Activated T-helper 9 cell treated with anti-CD3 and anti-CD28 coated beads, Interleukin-2, amount 50 U/mL, for 16 hours (primary cell): ENCODE measurements around the gene NFIA.

ENCODE experiments used
- DNase-seq: peaks from one replicate; pipeline ENCODE4 v3.0.0-alpha.2; 2020; ENCODE audit warnings: low read depth

The NFIA gene

DNA sequence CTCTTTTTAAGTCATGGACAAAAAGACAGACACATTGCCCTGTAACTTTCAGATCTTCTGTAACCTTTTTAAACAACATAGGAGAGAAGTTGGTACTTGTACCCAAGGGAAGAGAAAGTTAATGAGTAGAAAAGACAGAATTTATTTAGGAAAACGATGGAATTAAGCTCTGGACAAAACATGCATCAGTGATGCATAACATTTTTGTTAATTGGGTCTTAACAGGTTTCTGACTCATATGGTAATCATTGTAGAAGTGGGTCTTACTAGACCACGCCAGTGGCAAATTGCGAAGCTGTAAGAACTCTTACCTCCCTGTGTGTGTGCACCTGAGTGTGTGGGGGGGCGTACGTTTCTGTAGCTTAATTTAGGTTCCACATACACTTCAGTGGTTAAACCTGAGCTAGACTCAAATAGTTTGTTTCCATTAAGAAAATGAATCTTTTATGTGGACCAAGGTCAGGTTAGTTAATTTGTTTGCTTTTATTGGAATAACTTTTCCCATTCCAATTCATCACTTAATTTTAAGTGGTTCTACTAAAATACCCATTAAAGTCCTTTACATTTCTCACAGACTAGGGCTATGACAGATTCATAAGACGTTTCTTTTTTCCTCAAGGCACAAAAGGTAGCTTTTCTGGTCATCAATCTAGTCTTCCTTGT, 48.1 kb downstream of the NFIA start:
- no peak for DNase-seq

DNA sequence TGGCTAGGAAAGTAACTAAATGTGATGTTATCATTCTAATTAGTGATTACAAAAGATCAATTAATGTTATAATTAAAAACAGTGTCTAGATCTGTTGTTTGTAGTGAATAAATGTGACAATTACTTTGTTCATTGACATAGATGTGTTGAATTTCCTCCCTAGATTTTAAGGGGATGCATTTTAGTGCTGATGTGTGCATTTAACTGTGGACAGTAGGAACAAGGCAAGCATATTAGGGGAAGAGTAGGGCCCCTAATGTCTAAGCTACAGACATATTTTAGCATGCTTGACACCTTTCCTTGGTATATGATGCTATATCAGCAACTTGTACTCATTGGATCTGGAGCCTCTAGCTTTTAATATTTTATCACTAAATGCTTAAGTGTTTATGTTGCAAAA, 48.9 kb downstream of the NFIA start:
- no peak for DNase-seq

DNA sequence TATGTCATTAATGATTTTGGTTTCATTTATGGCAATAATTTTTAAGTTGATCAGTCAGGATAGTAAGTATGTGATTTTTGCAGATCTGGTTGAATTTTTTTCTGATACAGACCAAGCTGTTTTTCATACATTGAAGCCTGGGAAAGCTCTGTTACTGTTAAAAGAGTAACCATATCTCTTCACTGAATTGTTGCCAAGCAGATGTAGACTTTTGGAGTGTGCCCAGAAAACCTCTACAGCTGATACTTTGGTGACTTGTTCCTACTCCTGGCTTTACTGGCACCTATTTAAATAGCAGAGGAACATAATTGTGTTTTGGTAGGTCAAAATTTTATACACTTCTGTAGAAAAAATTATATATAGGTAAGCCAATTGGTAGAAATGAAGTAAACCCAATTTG, 49.4 kb downstream of the NFIA start:
- no peak for DNase-seq

GRCh38 chr1:61132176-61132638, 49.8 kb downstream of the NFIA start:
- DNase-seq = no peak

DNA sequence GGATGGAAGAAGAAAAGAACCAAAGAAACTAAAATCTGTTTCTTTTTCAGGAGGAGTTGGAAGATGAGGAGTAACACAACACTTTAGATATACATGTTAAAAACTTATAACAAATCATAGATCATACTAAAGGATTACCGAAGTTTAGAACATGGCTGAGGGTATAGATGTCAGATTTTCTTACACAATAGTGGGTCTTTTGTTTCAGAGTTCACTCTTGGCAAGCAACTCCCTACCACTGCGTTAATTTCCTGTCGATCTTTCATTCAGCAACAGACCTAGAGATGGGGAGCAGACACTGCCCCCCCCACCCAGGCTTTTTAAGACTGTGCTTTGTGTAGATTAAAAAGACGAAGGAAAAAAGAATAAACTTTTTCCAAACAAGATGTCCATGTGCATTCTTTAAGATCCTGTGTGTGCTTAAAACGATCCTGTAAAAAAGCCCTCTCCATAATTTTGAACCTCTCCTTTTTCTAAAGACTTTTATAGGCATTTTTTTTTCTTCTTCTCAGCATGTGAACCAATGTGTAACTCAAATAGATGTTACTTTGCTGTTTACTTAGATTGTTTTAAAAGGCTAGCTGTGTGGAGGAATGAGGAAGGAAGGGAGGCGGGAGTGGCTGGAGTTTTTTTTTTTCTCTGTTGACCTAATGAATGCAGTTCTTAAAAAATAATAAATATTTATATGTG, 50.4 kb downstream of the NFIA start:
- no peak for DNase-seq

GRCh38 chr1:61133335-61134019, 51.1 kb downstream of the NFIA start:
- no peak for DNase-seq

DNA sequence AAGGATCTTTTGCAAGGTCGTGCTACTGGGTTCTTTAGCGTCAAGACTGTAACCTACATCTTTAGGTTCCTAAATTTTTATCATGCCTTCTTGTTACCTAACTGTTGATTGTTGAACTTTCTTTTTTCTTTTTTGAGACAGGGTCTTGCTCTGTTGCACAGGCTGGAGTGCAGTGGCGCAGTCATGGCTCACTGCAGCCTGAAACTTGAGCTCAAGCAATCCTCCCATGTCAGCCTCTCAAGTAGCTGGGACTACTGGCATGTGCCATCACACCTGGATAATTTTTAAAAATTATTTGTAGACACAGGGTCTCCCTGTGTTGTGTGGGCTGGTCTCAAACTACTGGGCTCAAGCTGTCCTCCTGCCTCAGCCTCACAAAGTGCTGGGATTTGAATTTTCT, 52.9 kb downstream of the NFIA start:
- DNase-seq = no peak

DNA sequence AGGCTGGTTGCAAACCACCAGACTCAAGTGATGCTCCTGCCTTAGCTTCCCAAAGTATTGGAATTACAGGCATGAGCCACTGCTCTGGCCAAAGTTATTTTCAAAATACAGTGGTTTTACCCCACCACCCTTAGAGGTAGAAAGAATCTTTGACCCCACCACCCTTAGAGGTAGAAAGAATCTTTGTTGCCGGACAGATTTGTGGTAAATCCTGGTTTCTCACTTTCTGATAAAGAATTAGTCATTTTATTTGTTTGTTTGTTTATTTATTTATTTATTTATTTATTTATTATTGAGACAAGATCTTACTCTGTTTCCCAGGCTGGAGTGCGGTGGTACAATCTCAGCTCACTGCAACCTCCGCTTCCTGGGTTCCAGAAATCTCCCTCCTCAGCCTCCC, 55.9 kb downstream of the NFIA start:
- no peak for DNase-seq

- DNase-seq = no peak
Observed at GRCh38 chr1:61138921-61139774, 56.8 kb downstream of the NFIA start.

GRCh38 chr1:61139775-61140549, 57.6 kb downstream of the NFIA start:
- DNase-seq = no peak

GRCh38 chr1:61140778-61141177, 58.4 kb downstream of the NFIA start:
- no peak for DNase-seq

DNA sequence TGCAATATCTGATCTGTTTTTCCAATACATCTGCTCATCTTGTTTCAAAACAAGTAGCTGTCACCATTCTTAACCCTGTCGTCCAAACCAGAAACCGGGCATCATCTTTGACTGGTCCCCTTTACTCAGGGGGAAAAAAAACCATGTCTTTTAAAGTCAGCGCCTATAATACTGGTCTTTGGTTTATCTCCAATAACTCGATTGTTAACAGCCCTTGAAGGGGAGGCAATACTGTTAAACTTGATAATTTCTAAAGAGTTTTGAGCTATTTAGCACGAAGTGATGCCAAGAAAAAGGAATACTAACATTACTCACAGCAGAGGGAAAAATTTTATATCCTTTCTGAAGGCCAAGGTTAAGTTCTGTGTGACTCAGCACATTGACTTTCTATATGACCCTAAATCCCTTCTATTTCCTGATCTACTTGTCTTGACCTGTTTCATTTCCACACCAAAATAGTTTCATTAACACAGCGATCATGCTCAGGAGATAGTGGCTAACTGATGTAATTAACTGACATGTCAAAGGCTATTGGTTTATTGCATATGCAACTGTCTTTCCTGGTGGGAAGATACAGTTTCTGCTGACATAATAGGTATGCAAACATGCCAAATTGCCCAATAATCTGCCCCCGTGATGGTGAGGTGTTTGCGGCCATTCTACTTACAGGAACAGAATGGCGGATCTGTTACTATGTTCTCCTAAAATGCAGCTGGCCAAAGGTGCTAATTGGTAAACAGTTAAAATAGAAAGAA, 59.1 kb downstream of the NFIA start:
- DNase-seq = no peak

DNA sequence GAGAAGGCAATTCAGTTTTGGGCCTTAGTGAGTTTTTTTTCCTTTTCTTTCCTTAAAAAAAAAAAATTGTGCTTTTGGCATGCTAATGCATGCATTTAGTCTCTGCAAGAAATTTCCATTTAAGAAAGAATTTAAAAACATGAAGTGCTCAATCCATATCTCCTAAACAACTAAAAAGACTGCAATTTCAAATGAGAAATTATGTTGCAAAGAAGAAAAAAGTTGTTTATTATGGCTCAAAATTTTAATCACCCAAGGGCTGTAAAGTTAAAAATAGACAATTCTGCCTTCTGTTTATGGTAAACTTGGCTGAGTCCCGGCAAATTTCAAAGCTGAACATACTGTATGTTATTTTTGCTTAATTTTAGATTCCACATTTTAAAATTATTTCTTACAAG, 59.7 kb downstream of the NFIA start:
- DNase-seq = no peak

GRCh38 chr1:61142726-61143500, 60.6 kb downstream of the NFIA start:
- DNase-seq = no peak

- no peak for DNase-seq
Observed at GRCh38 chr1:61143821-61144424, 61.6 kb downstream of the NFIA start.

DNA sequence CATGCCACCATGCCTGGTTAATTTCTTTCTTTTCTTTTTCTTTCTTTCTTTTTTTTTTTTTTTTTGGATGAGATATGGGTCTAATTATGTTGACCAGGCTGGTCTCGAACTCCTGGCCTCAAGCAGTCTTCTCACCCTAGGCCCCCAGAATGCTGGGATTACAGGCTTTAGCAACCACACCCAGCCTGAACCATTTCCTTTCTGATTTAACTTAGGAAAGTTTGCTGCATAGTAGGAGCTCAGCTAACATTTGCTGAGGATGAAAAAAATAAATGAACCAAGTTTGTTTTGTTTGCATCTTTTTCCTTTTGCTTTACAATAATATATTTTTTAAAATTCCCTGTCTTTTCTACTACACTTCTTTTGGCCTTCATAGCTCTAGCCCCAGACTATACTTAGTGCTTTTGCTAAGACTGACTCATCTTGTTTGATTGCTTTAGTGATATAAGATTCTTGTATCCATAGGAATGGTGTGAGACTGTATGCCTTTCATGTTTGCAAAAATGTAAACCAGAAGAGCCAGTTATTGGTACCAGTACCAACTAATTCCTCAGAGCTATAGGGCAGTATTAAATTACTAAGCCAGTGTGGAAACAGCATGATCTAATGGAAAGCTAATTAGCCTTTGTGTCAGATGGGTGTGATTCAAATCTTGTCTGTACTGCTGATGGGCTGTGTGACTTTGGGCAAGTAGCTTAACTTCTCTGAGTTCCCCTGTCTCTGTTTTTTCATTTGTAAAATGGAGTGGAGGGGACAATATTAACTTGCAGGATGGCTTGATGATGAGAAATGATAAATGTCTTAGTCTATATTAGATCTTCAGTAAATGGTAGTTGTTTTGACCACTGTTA, 66.9 kb downstream of the NFIA start:
- no peak for DNase-seq

- DNase-seq = no peak
Observed at GRCh38 chr1:61151565-61151964, 69.2 kb downstream of the NFIA start.

- no peak for DNase-seq
Observed at GRCh38 chr1:61152066-61152465, 69.7 kb downstream of the NFIA start.
